ENCODE data around the gene RPS25.
"Not testable (repeated sequence)": the region's sequence is repeated elsewhere in the genome, so short reads cannot be mapped to it uniquely, and the experiment has no call there.

The RPS25 gene

DNA sequence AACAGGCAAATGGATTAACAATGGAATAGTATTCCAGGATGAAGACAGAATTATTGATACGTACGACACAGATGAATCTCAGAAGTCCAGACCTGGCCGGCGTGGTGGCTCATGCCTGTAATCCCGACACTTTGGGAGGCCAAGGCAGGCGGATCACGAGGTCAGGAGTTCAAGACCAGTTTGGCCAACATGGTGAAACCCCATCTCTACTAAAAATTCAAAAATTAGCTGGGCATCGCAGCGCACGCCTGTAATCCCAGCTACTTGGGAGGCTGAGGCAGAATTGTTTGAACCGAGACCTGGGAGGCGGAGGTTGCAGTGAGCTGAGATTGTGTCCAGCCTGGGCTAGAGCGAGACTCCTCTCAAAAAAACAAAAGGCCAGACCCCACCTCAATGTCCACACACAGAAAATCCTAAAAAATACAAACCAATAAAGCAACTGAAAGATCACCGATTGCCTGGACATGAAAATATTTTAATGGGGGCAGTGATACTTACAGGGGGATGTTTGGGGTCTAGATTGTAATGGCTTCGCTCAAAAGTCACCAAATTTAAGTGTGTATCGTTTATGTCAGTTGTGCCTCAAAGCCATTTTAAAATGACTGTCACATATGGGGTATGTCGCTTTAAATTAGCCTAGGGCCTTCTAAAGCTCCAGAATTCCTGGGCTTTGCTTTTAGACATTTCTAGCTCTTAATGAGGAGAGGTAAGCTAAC, 3.8 kb downstream of the RPS25 start:
- no peak for FAIRE-seq

DNA sequence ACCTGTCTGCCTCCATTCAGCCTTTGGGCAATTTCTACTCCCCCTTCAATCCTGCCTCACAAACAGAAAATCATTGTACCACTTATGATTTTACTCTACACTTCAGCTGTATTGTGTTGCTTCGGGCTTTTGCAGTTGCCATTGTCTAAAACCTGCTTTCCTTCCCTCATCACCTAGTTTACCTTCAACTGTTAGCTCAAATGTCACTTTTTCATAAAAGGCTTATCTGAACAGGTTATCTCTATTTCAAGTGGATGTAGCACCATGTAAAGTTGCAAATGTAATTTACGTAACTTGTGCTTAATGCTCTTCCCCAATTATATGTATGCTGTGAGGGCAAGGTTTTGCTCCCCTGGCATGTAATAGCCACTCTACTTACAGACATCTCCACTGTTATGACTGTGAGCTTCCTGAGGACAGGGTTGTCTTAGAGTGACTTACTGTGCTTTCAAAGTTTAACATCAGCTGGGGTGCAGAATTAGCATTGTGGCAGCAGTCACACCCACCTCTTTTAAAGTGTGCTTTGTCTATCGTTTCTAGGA, 5.4 kb downstream of the RPS25 start:
- no peak for FAIRE-seq

GRCh38 chr11:119011476-119012053, 6.6 kb downstream of the RPS25 start:
- FAIRE-seq = no peak

DNA sequence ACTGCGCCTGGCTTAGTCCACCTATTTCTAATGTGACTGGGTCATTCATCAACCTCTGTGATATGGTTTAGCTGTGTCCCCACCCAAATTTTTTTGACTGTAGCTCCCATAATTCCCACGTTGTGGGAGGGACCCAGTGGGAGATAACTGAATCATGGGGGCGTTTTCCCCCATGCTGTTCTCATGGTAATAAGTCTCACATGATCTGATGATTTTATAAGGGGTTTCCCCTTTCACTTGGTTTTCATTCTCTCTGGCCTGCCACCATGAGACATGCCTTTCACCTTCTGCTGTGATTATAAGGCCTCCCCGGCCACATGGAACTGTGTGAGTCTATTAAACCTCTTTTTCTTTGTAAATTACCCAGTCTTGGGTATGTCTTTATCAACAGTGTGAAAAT, 11.5 kb downstream of the RPS25 start:
- no peak for FAIRE-seq

GRCh38 chr11:119000906-119001305, 17.2 kb downstream of the RPS25 start:
- FAIRE-seq = no peak

- FAIRE-seq = no peak
Observed at GRCh38 chr11:118998822-118999221, 19.3 kb downstream of the RPS25 start.

DNA sequence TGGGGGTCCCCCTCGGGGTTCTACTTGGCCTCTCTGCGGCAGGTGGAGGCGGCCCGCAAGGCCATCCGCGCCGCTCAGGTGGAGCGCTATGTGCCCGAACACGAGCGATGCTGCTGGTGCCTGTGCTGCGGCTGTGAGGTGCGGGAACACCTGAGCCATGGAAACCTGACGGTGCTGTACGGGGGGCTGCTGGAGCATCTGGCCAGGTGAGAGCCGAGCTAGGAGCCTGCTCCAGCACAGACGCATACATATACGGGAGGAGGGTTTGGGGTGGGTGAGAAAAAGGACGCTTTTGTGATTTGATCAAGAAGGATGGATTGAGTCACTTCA, 19.8 kb downstream of the RPS25 start:
- no peak for FAIRE-seq

DNA sequence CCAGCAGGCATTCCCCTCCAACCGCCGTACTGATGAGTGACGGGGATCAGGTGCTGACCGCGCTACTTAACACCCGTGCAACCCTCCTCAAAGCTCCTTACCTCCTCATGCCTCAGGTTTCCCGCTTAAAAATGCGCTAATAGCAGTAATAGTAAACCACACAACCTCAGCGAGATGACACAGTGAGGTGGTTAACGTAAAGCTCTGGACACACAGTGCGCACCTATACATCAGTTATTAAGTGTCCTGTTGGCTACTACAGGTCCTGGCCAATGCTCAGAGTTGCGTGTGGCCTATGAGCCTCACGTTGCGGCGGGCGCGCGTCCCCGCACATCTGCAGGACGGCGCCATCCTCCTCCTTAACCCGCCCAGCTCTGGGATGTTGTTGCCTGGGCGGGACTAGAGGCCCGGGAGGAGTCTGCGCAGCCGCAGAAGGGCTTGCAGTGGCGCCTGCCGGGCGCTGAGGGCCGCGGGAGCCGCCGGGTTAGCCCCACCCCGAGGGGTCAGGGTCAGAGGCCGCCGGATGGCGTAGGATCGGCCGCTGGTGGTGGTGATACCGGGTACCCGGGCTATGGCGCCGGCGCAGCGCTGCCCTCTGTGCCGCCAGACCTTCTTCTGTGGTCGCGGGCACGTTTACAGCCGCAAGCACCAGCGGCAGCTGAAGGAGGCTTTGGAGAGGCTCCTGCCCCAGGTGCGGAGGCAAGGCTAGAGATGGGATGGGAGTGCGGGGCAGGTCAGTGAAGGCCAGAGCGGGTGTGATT, 20.3 kb downstream of the RPS25 start, which contains the start of gene CENATAC:
CENATAC (plus strand) TSS at position 512 of the 761 bp plus-strand sequence; CDS start at position 572, 60 bp downstream.
- no peak for FAIRE-seq

GRCh38 chr11:118996926-118997626, 21.1 kb downstream of the RPS25 start:
- no peak for FAIRE-seq

DNA sequence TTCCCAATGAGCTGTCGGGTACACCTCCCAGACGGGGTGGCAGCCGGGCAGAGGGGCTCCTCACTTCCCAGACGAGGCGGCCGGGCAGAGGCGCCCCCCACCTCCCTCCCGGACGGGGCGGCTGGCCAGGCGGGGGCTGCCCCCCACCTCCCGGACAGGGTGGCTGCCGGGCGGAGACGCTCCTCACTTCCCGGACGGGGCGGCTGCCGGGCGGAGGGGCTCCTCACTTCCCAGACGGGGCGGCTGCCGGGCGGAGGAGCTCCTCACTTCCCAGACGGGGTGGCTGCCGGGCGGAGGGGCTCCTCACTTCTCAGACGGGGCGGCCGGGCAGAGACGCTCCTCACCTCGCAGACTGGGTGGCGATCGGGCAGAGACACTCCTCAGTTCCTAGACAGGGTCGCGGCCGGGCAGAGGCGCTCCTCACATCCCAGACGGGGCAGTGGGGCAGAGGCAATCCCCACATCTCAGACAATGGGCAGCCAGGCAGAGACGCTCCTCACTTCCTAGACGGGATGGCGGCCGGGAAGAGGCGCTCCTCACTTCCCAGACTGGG, 26.6 kb downstream of the RPS25 start:
- FAIRE-seq = not testable (repeated sequence)

DNA sequence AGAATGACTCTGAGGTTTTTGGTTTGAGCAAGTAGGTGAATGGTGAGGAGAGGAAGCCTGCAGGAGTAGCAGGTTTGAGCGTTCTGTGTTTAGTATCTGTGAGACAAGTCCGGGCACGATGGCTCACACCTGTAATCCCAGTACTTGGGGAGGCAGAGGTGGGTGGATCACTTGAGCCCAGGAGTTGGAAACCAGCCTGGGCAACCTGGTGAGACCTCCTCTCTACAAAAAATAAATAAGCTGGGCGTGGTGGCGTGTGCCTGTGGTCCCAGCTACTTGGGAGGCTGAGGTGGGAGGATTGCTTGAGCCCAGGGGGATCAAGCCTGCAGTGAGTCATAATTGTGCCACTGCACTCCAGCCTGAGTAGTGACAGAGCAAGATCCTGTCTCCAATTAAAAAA, 29.9 kb downstream of the RPS25 start:
- no peak for FAIRE-seq

GRCh38 chr11:118984825-118985224, 33.3 kb downstream of the RPS25 start:
- FAIRE-seq = no peak

DNA sequence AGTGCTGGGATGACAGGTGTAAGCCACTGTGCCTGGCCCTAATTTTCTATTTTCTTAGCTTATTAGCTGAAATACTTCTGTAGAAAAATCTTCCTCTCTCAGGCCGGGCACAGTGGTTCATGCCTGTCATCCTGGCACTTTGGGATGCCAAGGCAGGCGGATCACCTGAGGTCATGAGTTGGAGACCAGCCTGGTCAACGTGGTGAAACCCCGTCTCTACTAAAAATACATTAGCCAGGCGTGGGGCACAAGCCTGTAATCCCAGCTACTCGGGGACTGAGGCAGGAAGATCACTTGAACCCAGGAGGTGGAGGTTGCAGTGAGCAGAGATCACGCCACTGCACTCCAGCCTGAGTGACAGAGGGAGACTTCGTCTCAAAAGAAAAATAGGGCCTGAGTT, 33.8 kb downstream of the RPS25 start:
- FAIRE-seq = not testable (repeated sequence)

GRCh38 chr11:118980191-118980881, 37.8 kb downstream of the RPS25 start:
- no peak for FAIRE-seq

GRCh38 chr11:118979434-118979833, 38.7 kb downstream of the RPS25 start:
- no peak for FAIRE-seq

GRCh38 chr11:118975771-118976709, 42.1 kb downstream of the RPS25 start:
- FAIRE-seq = no peak

GRCh38 chr11:118973985-118974384, 44.2 kb downstream of the RPS25 start:
- no peak for FAIRE-seq

DNA sequence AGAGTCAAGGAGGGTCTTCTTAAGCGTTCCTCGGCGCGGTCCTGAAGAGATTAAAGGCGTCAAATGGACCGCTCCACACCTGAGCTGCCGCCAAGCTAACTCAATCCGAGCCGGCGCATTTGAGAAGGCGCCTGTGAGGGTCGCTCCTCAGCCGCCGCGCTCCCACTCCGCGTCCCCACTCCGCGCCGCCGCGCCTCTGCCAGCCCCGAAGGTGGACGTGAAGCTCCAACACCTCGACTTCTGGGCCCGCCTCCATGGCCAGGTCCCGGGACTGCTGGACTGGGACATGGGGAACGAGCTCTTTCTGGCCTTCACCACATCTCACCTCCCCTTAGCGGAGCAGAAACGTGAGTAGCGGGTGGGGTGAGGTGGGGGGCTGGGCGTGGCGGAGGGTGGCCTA, 46.5 kb downstream of the RPS25 start, which contains the start of gene FOXR1:
FOXR1 (plus strand) TSS at position 116 of the 400 bp plus-strand sequence; CDS start at position 287, 171 bp downstream.
- FAIRE-seq = no peak

- FAIRE-seq = not testable (repeated sequence)
Observed at GRCh38 chr11:118969508-118969907, 48.6 kb downstream of the RPS25 start.
